Measurements from ENCODE around the gene ACVR2A.
A peak's percentile ranks its signal among the peaks of the same experiment; 100 is the strongest.

The ACVR2A gene

DNA sequence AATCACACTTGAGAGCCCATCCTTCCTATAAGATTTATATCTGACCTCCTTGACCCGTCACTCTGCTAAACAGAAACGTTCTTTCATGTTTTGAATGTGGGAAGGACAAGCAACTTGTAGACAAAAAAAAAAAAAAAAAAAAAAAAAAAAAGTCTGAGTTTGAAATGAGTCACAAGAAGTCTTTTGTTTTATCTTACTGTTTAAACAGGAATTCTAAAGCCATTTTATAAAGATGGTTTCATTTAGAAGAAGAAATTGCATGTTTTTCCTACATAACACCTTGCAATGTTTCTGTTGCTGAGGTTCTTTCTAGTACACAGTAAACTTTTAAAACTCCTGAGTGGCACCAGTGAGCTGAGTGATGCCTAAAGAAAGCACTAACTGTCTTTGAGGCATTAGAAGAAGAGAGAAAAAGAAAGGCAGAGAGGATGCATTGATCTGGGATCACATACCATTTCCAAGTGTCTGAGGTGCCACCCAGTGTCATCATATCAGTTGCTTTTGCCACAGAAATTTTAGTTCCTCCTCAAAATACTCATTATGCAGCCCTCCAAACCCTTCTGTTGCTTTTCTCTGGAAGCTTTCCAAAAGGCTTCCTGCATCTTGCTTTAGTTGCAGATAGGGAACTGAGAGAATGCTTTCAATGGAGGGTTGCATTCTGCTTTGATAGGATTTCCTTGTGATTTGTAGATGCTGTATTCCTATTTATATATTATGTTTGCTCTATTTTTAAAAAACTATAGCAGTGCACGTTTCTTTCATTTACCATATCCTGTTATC lies 69.1 kb downstream of the ACVR2A start:
- intact Hi-C loops (cut with DNase I), result loop anchor here (10.0 kb wide), 1 partner anchor 829 kb away; no protein-coding TSS in a partner anchor
- DNase-seq, result peak in 2 of 42 donors; percentile 4 to 6

- intact Hi-C loops (cut with DNase I), result loop anchor here (10.0 kb wide), 1 partner anchor 831 kb away; no protein-coding TSS in a partner anchor
- DNase-seq, result no peak
Measured at GRCh38 chr2:147916067-147916466, 71.2 kb downstream of the ACVR2A start.

- no peak for DNase-seq
- intact Hi-C loops (cut with DNase I), result loop anchor here (10.0 kb wide), 1 partner anchor 832 kb away; no protein-coding TSS in a partner anchor
Measured at GRCh38 chr2:147916723-147917122, 71.9 kb downstream of the ACVR2A start.

GRCh38 chr2:147917161-147917560 lies 72.3 kb downstream of the ACVR2A start:
- no peak for DNase-seq
- intact Hi-C loops (cut with DNase I), result loop anchor here (10.0 kb wide), 1 partner anchor 832 kb away; no protein-coding TSS in a partner anchor

DNA sequence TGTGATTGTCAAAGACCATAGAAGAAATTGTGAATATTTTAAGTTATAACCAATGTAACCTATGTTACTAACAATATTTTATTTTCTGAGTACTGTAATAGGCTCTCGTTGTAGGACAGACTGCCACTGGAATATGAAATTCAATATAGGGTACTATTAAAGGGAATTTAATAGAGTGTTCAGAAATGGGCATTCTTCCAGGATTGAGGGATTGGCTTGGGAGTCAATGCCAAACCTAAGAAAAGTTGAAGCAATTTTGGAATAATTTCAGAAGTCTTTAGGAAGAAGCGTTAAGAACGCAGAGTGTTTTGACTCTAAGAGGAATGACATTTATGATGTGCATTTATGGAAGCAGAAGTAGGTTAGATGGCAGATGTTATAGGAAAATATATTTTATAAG lies 79.0 kb downstream of the ACVR2A start:
- DNase-seq, result no peak
- intact Hi-C loops (cut with DNase I), result no loop called here

DNA sequence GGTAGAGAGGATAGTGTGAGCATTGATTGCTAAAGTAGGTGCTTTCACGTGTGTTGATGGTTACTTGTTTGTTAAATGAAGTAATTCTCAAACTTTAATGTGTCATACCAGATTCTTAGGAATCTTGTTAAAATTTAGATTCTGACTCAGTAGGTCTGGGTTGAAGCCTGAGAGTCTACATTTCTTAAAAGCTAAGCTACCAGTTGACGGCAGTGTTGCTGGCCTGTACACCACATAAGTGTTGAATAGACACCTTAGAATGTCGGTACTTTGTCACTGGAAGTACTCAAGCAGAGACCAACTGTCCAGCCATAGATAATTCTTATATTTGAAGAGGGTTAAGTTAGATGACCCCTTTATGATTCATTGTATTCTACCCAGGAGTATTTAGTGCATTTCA lies 79.8 kb downstream of the ACVR2A start:
- intact Hi-C loops (cut with DNase I), result no loop called here
- DNase-seq, result no peak

GRCh38 chr2:147925886-147926285 lies 81.1 kb downstream of the ACVR2A start:
- intact Hi-C loops (cut with DNase I), result no loop called here
- no peak for DNase-seq

DNA sequence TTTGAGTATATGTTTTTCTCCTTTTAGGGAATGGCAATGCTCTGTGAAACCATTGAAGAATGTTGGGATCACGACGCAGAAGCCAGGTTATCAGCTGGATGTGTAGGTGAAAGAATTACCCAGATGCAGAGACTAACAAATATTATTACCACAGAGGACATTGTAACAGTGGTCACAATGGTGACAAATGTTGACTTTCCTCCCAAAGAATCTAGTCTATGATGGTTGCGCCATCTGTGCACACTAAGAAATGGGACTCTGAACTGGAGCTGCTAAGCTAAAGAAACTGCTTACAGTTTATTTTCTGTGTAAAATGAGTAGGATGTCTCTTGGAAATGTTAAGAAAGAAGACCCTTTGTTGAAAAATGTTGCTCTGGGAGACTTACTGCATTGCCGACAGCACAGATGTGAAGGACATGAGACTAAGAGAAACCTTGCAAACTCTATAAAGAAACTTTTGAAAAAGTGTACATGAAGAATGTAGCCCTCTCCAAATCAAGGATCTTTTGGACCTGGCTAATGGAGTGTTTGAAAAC lies 82.3 kb downstream of the ACVR2A start:
- intact Hi-C loops (cut with DNase I), result no loop called here
- no peak for DNase-seq

- intact Hi-C loops (cut with DNase I), result no loop called here
Measured at GRCh38 chr2:147933931-147934330, 89.1 kb downstream of the ACVR2A start.

GRCh38 chr2:147934881-147935620 lies 90.2 kb downstream of the ACVR2A start:
- no peak for DNase-seq
- intact Hi-C loops (cut with DNase I), result loop anchor here (5.0 kb wide), 1 partner anchor 577 kb away; no protein-coding TSS in a partner anchor

More at GRCh38 chr2:147933931-147934330, 89.1 kb downstream of the ACVR2A start:
- no peak for DNase-seq

DNA sequence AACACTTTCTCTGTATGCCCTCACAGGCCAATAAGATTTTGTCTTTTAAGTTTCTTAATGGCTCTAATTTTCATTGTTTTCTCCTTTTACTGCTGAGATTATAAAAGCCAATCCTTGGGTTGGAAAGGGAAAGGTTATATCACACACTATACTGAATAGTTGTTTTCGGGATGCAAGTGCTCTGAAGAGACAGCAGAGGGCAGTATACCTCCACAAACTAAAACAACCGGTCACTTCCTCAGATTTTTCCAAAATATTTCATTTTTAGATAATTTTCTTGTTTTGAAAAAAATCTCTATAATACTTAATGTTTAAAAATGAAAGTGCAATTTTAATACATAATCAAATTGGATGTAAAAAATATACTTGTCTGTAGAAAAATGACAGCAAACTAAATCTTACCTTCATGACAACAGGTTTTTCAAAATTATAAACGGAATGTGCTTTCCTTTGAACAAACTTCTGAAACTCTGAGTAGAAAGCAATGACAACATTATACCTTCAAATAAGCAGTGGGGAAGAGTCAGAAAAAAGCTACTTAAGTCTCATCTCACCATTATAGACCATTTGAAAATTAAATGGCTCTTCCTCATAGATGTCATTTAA lies 93.0 kb downstream of the ACVR2A start:
- intact Hi-C loops (cut with DNase I), result loop anchor here (5.0 kb wide), 1 partner anchor 574 kb away; no protein-coding TSS in a partner anchor
- peak in 1 of 42 donors; percentile 18 for DNase-seq

GRCh38 chr2:147939313-147939712 lies 94.5 kb downstream of the ACVR2A start:
- intact Hi-C loops (cut with DNase I), result loop anchor here (5.0 kb wide), 1 partner anchor 573 kb away; no protein-coding TSS in a partner anchor
- no peak for DNase-seq

DNA sequence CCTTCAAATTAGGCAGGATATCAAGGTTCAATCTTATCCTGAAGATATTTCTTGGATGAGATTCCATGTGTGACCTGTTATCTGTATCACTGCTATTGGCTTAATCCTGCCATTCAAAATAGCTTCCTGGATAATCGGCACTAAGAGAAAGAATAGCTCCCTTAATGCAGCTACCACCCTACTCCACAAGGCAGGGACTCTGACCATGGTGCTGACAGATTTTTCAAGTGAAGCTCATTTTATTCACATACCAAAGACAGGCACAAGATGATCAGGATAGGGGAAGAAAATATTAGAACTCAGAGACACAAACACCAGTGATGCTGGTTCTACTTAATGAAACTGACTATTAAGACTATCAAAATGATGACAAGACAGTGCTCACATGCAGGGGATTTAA lies 100.8 kb downstream of the ACVR2A start:
- intact Hi-C loops (cut with DNase I), result no loop called here

GRCh38 chr2:147952118-147952517 lies 107.3 kb downstream of the ACVR2A start:
- intact Hi-C loops (cut with DNase I), result no loop called here
- no peak for DNase-seq

More for the DNA sequence above, 100.8 kb downstream of the ACVR2A start:
- DNase-seq, result no peak

- DNase-seq, result no peak
- intact Hi-C loops (cut with DNase I), result no loop called here
Measured at GRCh38 chr2:147968571-147968970, 123.7 kb downstream of the ACVR2A start.

GRCh38 chr2:147976102-147976501 lies 131.3 kb downstream of the ACVR2A start:
- intact Hi-C loops (cut with DNase I), result no loop called here
- no peak for DNase-seq

DNA sequence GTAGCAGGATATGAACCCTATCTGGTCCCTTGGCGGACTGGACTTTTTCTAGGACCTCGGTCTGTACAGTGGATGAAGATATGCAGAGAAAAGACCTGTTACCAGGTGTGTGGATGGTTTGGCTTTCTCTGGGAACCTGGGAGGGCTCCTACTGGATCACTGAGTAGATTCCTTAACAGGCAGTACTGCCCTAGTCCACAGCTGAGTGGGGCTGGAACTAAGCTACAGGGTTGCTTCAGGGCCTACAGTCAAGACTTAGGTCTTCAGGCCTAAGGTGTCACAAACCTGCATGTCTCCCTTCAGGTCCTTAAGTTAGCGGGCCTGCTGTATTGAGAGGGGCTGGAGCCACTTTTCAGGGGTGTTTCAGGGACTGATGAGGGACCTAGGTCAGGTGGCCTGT lies 132.8 kb downstream of the ACVR2A start:
- intact Hi-C loops (cut with DNase I), result no loop called here
- DNase-seq, result no peak

Data from head of caudate nucleus (tissue), 42 donors.